Neural progenitor cell (in vitro differentiated cells): ENCODE results near the gene MRPL33.

Experiments used
- CTCF ChIP-seq: fragments of 200-600 bp; sonication (generic); IDR thresholded peaks from 2 replicates; pipeline ENCODE4 v1.5.1; 2017; ENCODE audit warnings: antibody characterized with exemption, mild to moderate bottlenecking
- EZH2 ChIP-seq: fragments of 200-600 bp; sonication (generic); IDR thresholded peaks from 2 replicates; pipeline ENCODE4 v1.6.1; 2017; ENCODE audit warnings: antibody characterized with exemption, mild to moderate bottlenecking, moderate library complexity

- TF ChIP-seq CTCF, result no peak
- TF ChIP-seq EZH2, result no peak
Measured at GRCh38 chr2:27806311-27807059, 35.0 kb downstream of the MRPL33 start.
